HG02840 (cell line): ENCODE measurements around the gene USH1C.

ENCODE experiments used
- ATAC-seq: cut with Tn5 transposase; IDR thresholded peaks from one replicate; pipeline ENCODE4 v1.9.1; 2021; ENCODE audit warnings: mild to moderate bottlenecking, moderate library complexity, moderate number of reproducible peaks; ENCODE audit not compliant: unreplicated experiment, low FRiP score

Gene USH1C

DNA sequence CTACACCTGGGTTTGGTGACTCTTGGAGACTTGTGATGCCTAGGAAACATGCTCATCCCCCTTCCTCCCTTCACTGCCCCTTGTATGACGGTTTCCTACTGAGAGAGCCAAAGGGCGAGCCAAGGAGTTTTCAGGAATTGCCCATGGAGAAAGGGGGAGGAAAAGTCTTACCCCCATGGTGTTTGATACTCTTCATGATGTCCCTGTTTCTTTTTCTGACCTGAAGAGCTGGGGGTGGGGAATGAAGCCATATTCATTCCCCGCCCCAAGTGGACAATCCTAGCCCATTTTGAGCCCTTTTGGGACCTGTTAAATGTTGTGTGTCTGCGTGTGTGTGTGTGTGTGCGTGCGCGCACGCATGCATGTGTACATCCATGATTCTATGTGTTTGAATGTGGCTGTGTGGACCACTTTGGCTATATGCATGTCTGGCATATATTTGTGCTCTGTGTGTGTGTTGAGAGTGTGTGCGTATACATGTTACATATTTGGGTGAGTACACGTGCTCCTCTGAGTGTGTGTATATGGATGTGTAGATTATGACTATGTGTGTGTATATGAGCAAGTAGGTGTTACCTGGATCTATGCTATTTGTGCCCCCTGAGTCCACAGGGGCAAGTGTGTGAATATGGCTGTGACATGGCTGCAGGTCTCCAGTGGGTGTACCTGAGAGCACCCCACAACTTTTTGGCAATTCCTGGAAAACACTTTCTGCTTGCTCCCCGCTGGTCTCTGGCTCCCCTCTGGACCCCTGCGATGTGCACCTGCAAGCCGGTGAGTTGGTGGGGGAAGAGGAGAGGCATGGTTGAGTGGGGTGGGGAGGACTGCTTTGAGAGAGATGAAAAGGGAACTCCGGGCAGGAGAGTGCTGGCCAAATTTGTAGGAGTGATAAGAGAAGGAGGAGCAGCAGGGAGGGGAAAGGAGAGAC, 27.5 kb upstream of the USH1C start:
- no peak for ATAC-seq

DNA sequence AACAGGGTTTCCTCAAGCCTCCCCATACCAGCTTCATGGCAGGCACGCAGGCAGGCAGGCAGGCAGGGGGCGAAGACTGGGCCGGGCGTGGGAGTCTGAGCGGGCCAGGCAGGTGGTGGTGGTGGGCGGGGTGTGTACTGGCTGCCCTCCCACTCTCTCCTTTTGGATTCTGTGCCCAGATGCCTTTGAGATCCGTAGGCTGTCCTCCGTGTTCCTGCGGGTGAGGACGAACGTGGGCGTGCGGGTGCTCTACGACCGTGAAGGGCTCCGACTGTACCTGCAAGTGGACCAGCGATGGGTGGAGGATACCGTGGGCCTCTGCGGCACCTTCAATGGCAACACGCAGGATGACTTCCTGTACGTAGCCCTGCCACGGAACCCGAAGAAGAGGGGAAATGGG, 25.8 kb upstream of the USH1C start:
- no peak for ATAC-seq

DNA sequence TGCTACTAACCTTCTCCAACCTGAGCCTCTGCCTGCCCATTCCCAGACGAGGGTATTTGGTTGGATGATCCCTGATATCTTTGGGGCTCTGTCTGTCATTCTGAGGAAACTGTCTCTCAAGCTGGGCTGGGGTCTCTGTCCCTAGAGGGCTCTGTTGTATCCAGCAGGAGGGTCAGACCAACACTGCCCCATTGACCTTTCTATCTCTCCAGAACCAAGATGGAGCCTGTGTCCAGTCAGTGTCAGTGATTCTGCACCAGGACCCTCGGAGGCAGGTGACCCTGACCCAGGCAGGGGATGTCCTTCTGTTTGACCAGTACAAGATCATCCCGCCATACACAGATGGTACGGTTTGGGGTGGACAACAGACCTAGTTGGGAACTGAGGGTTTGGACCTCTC, 24.7 kb upstream of the USH1C start:
- ATAC-seq: no peak

DNA sequence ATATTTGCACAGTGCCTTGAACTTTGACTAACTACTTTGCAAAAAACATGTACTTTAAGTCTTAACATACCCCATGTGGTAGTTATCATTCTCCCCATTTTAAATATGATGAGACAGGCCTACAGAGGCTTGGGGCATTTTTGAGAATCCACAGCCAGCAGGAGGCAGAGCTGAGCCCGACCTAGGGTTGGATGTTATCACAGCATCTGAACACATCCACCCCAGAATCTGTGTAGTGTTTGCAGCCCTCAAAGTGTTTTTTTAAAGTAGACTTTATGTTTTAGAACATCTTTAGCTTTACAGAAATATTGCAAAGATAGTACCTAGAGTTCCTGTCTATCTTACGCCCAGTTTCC, 20.4 kb upstream of the USH1C start:
- no peak for ATAC-seq

DNA sequence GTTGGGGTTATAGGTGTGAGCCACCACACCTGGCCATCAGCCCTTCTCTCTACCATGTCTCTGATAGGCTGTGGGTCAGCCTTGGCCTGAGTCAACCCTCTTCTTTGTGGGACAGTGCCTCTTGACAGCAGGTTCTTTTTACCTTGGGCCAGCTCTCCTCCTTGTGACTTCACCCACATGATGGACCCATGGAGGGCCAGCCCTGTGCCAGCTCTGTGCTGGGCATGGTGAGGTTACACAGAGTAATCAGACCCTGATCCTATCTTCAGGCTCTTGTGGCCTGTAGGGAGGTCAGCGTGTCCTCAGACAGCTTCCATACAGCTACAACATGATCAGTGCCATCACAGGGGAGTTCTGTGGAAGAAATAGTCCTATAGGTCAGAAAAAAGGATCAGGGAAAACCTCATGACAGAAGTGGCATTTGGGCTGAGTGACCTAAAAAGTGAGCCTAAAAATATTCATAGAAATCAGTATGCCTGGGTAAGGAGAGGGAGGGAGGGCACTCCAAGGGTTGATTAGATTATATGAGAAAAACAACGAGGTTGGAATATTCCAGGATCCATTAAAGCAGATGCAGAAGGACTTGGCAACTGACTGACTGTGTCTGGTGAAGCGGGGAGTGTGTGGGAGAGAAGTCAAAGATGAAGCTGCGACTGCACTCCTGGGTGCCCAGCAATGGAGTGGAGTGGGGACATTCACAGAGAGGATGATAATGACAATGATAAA, 19.9 kb upstream of the USH1C start:
- no peak for ATAC-seq

DNA sequence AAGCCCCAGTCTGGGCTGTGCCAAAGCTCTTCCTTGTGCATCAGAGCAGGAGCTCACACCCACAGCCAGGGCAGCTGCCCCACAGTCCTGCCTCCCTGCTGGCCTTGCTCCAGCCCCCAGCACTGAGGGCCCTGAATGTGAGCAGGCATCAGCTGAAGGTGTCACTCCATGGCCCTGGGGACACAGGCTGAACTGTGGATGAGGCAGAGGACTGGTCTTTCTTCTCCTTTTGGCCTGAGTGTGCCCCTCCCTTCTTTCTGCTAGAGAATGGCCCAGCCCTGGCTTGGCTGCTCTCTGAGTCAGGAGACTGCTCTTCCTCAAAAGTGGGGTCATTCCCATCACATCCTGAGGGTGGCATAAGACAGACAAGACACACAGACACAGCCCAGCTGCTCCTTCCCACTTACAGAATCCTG, 19.0 kb upstream of the USH1C start:
- no peak for ATAC-seq

DNA sequence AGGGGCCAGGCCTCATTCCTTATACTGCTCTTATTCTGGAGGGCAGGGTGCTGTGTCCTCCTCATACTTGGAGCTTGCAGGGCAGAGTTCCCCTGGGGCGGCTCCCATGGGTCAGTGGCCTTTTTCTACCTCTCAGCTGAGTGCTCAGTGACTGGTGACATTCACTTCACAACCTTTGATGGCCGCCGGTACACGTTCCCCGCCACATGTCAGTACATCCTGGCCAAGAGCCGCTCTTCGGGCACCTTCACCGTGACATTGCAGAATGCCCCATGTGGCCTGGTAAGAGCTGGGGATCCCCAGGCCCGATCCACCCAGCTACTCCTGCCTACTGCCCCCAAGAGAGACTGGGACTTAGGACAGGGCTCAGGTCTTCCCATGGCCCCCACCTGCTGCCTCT, 17.3 kb upstream of the USH1C start:
- no peak for ATAC-seq

DNA sequence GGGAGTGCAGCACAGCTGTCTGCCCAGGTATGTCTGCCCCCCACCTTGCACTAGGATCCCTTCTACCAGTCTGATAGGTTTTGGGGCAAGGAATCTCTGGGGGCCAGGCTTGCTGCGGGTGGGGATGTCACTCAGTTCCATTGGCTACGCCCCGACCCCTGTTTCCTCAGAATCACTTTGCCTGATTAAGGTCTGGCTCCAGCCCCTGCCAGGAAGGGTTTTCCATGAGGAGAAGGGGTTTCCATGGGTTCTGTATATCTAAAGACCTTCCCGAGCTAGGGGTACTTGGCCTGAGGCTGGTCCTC, 16.8 kb upstream of the USH1C start:
- no peak for ATAC-seq

DNA sequence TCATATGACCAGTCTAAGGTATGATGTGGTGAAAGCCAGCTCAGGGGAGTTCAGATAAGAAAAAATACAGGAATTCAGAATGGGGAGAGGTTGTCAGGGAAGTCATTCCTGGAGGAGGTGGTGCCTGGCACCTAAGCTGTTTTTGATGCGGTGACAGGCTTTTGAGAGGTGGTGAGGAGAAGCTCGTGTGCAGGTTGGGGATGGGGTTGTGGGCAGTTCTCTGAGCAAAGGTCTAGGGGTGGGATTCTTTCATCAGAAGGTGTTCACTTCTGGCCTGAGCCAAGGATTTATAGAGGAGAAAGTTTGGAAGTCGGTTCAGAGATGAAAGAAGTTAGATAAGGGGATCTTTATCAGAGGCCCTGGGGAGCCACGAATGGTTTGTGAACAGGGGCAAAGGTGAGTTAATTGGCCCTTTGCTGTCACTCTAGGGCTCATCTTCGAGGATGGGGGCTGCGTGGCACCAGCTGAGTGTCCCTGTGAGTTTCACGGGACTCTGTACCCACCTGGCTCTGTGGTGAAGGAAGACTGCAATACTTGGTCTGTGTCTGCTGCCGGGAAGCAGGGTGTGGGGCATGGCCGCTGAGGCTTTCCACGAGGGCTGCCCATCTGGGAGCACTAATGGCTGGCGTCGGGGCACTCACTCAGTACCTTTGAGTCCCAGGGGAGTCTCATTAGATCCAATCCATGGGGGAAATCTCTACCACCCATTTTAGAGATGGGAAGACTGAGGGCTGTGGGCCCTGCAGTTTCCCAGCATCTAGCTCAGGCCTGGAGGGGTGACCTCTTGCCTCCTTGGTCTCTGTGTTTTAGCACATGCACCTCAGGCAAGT, 16.3 kb upstream of the USH1C start:
- ATAC-seq: no peak

DNA sequence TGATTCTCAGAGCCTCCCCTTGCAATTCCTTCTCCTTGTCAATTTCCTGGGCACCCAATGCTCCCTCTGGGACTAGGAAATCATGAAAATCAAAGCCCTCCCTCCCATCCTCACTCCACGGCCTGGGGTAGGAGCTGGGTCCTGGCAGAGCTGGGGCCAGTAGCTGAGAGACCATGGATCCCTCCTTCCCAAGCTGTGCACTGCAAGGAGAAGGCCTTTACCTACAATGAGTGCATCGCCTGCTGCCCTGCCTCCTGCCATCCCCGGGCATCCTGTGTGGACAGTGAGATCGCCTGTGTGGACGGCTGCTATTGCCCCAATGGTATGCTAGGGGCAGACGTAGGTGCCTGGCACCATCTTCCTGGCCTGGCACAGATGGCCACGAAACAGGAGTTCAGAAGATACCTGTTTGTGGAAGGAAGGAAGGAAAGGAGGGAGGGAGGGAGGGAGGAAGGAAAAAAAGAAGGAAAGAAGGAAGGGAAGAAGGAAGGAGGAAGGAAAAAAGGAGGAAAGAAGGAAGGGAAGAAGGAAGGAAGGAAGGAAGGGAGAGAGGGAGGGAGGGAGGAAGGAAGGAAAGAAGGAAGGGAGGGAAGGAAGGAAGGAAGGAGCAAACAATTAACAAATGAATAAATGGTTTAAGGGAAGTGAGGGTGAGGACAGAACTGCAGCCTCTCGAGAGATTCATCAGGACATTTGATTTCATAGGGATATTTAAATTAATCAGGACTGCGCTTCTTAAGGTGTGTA, 15.3 kb upstream of the USH1C start:
- ATAC-seq: no peak

DNA sequence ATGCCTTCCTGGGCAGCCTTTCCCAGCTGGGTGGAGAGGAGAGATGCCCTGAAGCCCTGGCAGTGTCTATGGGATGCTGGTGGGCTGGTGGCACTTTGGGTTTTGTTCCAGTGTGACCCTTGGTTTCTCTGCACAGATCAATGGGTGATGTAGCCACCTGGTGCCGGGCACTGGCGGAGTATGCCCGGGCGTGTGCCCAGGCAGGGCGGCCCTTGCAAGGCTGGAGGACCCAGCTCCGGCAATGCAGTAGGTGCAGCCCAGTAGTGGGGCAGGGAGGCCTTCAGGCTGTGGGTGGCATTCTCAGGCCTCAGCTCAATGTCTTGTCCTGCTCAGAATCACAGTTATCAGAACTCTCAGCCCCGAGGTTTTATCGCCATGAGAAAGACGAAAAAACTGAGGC, 14.7 kb upstream of the USH1C start:
- ATAC-seq: no peak

DNA sequence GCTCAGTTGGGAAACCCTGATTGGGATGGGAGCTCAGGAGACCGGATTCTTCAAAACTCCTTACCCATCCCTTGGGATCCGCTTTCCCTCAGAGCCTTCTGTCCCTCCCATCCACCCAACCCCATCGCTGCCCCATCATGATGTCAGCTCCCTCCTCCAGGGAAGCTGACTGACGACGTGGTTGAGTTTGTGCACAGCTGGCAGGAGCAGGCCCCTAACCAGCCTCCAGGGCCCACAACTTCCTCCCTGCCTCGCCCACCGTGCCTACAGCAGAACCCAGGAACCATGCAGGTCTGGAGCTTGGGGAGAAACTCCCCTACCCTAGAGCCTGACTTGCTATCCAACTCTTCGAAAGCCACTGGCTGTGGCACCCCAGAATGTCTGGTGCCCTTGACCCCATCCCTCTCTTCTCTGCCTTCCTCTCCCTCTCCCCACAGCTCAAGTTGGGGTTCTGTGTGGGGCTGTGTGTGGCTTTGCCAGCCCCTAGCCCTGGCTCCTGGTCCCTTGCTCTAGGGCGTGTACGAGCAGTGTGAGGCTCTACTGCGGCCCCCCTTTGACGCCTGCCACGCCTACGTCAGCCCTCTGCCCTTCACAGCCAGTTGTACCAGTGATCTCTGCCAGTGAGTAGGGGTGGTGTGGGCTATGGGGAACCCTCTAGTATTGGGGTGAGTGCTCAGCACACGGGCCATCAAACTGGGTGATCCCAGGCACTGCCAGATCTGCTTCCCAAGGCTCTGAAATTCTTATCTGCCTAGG, 14.0 kb upstream of the USH1C start:
- ATAC-seq: no peak

DNA sequence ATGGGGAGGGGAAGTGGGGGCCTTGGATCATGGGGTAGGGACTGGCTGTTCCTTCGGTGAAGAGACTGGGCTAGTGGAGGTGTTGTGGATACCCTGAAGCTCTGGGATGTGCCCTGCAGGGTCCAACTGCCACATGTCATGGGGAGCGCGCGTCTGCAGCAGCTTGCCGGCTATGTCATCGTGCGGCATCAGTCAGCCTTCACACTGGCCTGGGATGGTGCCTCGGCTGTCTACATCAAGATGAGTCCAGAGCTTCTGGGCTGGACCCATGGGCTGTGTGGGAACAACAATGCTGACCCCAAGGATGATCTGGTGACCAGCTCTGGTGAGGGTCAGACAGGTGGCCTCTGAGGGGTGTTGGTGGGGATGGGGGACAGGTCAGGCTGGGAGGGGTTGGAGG, 12.8 kb upstream of the USH1C start:
- no peak for ATAC-seq

DNA sequence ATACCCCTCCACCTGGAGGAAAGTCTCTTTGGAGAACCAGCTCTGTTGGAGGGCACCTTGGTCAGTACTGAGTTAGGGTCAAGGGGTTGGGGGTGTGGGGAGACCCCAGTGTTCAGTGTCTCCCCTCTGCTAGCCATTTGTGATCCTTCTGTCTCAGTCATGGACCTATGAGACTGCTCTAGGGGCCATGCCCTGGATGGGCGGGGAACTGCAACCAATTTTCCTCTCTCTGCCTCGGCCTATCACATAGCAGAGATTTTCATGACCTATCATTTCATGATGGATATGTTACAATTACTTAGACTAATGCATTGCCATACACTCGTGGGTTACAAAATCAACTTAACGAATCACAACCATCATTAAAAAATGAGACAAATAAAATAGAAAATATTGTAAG, 10.3 kb upstream of the USH1C start:
- ATAC-seq: no peak

DNA sequence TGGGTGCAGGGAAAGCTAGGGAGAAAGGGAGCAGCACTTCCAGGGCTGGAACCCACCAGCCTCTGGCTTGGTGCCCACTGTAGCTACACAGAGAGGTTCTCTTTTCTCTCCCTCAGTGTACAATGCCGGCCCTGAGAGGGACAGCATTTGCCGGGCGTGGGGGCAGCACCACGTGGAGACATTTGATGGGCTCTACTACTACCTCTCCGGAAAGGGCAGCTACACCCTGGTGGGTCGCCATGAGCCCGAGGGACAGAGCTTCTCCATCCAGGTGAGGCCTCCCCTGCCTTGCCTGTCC, 9.0 kb upstream of the USH1C start:
- no peak for ATAC-seq

DNA sequence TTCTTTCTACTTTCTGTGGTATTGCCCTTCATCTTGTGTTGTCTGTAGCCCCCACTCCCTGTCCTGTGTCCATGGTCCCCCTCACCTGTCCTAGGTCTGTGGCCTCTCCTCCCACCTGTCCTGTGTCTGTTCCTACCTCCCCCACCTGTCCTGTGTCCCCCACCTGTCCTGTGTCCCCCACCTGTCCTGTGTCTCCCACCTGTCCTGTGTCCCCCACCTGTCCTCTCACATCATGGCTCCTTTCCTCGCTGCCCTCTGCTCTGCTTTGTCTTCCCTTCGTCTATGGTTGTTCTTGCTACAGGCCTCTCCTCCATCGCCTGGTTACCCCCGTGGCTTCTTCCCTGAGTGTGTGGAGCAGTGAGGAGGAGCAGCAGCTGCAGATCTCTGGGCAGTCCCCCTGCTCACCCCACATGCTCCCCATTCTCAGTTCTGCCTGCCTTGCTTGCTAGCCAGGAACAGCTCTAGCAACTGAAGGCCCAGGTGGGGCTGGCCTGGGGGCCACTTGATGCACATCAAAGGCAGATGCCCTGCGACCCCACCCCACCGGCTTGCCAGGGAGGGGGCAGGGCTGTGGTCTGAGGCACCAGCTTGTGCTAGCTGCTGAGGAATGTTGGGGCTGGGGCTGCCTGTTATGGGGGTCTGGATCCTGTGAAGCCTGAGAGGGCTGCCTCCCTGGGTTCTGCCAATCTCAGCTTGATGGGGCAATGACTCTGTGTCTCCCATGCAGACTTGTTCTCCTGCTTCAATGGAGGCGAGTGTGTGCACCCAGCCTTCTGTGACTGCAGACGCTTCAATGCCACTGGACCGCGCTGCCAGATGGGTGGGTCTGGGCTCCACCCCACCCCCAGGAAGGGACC, 8.4 kb upstream of the USH1C start:
- ATAC-seq: no peak

DNA sequence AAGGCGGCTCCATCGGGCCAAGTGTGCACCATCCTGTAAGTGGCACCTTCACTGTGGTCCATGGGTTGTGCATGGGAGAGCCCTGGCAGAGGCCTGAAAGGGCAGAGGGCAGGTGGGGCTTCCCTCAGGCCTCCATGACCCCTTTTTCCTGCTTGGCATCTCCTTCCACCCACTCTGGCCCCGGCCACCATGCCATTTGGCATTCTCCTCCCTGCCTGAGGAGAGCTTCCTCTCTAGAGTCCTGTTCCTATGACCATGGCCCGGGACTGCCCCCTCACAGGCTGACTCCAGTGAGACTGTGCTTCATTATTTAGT, 7.8 kb upstream of the USH1C start:
- ATAC-seq: no peak

DNA sequence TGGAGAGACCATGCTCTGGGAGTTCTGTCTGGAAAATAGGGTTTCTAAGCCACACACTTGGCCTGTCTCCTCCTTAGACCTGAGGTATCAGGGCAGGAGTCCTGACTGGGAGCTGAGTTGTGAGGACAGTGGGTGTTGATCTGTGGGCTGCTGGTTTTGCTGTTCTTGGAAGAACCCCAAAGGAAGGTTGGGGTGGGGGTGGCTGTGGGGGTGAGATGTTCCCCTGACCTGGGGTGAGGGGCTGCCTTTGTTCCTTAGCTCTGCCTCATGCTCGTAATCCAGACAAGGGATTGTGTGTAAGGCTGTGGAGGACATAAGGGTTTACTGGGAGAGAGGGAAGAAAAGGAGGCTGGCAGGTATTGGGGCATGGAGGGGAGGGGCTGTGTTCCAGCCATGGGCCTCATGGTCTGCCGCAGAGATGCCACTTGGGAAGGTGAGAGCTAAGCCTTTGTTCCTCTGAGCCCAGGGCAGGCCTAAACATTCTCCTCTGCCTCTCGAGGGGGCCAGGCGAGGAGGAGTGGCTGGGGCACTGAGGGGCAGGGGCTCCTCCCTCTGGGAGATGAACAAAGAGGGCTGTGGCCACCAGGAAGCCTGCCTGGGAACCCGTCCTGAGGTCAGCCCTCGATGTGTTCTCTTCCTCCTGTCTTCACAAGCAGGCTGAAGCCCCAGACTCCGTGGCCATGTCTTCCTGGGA, 7.3 kb upstream of the USH1C start:
- no peak for ATAC-seq
